GM23338 (cell line): ENCODE results near the gene ZNF740. TPM values are rescaled to one million over a fixed set of nuclear protein-coding genes. Genes with fewer than 3 reads are reported as not detected.

Experiments used
- ATAC-seq: fragments of 200-7000 bp; cut with Tn5 transposase; 3 replicates; pipeline ENCODE4 v1.9.1; 2020
- DNase-seq: peaks from one replicate; pipeline ENCODE4 v3.0.0-alpha.2; 2015; ENCODE audit warnings: low spot score
- H2AFZ ChIP-seq: fragments of 200-600 bp; sonication (generic); 2 replicates; pipeline ENCODE4 v1.8.0; 2016; ENCODE audit warnings: antibody characterized with exemption, mild to moderate bottlenecking, moderate library complexity
- H3F3A ChIP-seq: fragments of 200-600 bp; sonication (generic); replicated peaks from 2 replicates; pipeline ENCODE4 v1.8.0; 2017; ENCODE audit warnings: antibody characterized with exemption, mixed run types, low read depth
- H3K27ac ChIP-seq: fragments of 200-600 bp; sonication (generic); 2 replicates; pipeline ENCODE4 v1.6.1; 2016; ENCODE audit warnings: low read depth
- H3K27me3 ChIP-seq: fragments of 200-600 bp; sonication (generic); 2 replicates; pipeline ENCODE4 v1.8.0; 2016; ENCODE audit warnings: mild to moderate bottlenecking, mixed run types, moderate library complexity; ENCODE audit not compliant: insufficient read depth
- H3K36me3 ChIP-seq: fragments of 200-600 bp; sonication (generic); 2 replicates; pipeline ENCODE4 v1.8.0; 2016; ENCODE audit warnings: mild to moderate bottlenecking; ENCODE audit not compliant: insufficient read depth
- H3K4me1 ChIP-seq: fragments of 200-600 bp; sonication (generic); 2 replicates; pipeline ENCODE4 v1.8.0; 2016; ENCODE audit warnings: mild to moderate bottlenecking, moderate library complexity; ENCODE audit not compliant: insufficient read depth
- H3K4me2 ChIP-seq: fragments of 200-600 bp; sonication (generic); 2 replicates; pipeline ENCODE4 v1.7.1; 2017; ENCODE audit warnings: mixed run types
- H3K4me3 ChIP-seq: fragments of 200-600 bp; sonication (generic); 2 replicates; pipeline ENCODE4 v1.6.1; 2016; ENCODE audit warnings: mixed run types
- H3K79me2 ChIP-seq: fragments of 200-600 bp; sonication (generic); replicated peaks from 2 replicates; pipeline ENCODE4 v1.8.0; 2017; ENCODE audit warnings: mild to moderate bottlenecking; ENCODE audit not compliant: insufficient read depth
- H3K9me2 ChIP-seq: fragments of 200-600 bp; sonication (generic); 2 replicates; pipeline ENCODE4 v1.8.0; 2017; ENCODE audit not compliant: insufficient read depth
- H4K20me1 ChIP-seq: fragments of 200-600 bp; sonication (generic); replicated peaks from 2 replicates; pipeline ENCODE4 v1.8.0; 2017; ENCODE audit warnings: mild to moderate bottlenecking; ENCODE audit not compliant: insufficient read depth
- H3K27ac Mint-ChIP-seq: 2 replicates; pipeline ENCODE4 v1.8.0; 2020; ENCODE audit warnings: inconsistent platforms, mild to moderate bottlenecking, moderate library complexity, mixed read lengths
- H3K27me3 Mint-ChIP-seq: 3 replicates; pipeline ENCODE4 v1.8.0; 2022; ENCODE audit warnings: low read depth, mild to moderate bottlenecking, moderate library complexity, mixed read lengths, inconsistent platforms; ENCODE audit not compliant: insufficient read depth, poor library complexity
- H3K36me3 Mint-ChIP-seq: 3 replicates; pipeline ENCODE4 v1.8.0; 2021; ENCODE audit warnings: low read depth, mild to moderate bottlenecking, inconsistent platforms, moderate library complexity, mixed read lengths
- H3K4me1 Mint-ChIP-seq: 3 replicates; pipeline ENCODE4 v1.8.0; 2020; ENCODE audit warnings: mild to moderate bottlenecking, inconsistent platforms, mixed read lengths
- H3K4me3 Mint-ChIP-seq: 3 replicates; pipeline ENCODE4 v1.8.0; 2021; ENCODE audit warnings: moderate library complexity, mild to moderate bottlenecking, inconsistent platforms, mixed read lengths
- H3K9me3 Mint-ChIP-seq: 3 replicates; pipeline ENCODE4 v1.8.0; 2020; ENCODE audit warnings: moderate library complexity, mild to moderate bottlenecking, inconsistent platforms, mixed read lengths
- CREB1 ChIP-seq: fragments of 250-450 bp; sonication (Bioruptor Pico); IDR thresholded peaks from 2 replicates; pipeline ENCODE4 v1.5.0; 2020; ENCODE audit warnings: low read depth, mild to moderate bottlenecking, moderate library complexity
- EZH2 ChIP-seq: fragments of 200-600 bp; sonication (generic); IDR thresholded peaks from one replicate; pipeline ENCODE4 v1.8.0; 2017; ENCODE audit warnings: antibody characterized with exemption, mild to moderate bottlenecking, low read depth; ENCODE audit not compliant: unreplicated experiment
- EZH2phosphoT487 ChIP-seq: fragments of 200-600 bp; sonication (generic); IDR thresholded peaks from one replicate; pipeline ENCODE4 v1.8.1; 2018; ENCODE audit warnings: antibody characterized with exemption; ENCODE audit not compliant: unreplicated experiment
- POLR2AphosphoS5 ChIP-seq: IDR thresholded peaks from 2 replicates; pipeline ENCODE4 v1.6.1; 2016; ENCODE audit warnings: antibody characterized with exemption, low read depth
- STAT1 ChIP-seq: IDR thresholded peaks from one replicate; pipeline ENCODE4 v1.6.1; 2016; ENCODE audit warnings: antibody characterized with exemption; ENCODE audit not compliant: unreplicated experiment
- ZNF114 ChIP-seq: fragments of 250-450 bp; sonication (Bioruptor Pico); IDR thresholded peaks from 2 replicates; pipeline ENCODE4 v1.5.0; 2020; ENCODE audit warnings: mild to moderate bottlenecking, moderate library complexity
- ZNF331 ChIP-seq: fragments of 250-450 bp; sonication (Bioruptor Pico); IDR thresholded peaks from 2 replicates; pipeline ENCODE4 v1.5.0; 2020; ENCODE audit warnings: low read depth, mild to moderate bottlenecking, moderate library complexity
- polyA plus RNA-seq: library from polyadenylated mRNA; unstranded; fragments of >200 nt; fragmentation: Nextera tagmentation; extraction: Ambion mirVana; gene quantifications from 2 replicates; pipeline ENCODE4 v1.2.1, GENCODE V29; 2016
- total RNA-seq: library from RNA; depleted of rRNA; stranded (reverse); fragments of >200 nt; shearing (Covaris generic); gene quantifications from 2 replicates; pipeline ENCODE4 v1.2.3, GENCODE V29; 2014
- TF ChIP-seq, protein P1 (sequence below): fragments of 250-450 bp; sonication (Bioruptor Pico); IDR thresholded peaks from 2 replicates; pipeline ENCODE4 v1.5.0; 2020; ENCODE audit warnings: mild to moderate bottlenecking, moderate library complexity
- TF ChIP-seq, protein P2 (sequence below), 2 experiments: fragments of 200-600 bp in 1 of 2; sonication (generic) in 1 of 2; conservative IDR thresholded peaks; 2 replicates each; pipeline versions ENCODE4 v1.5.1 to v1.6.1; 2016 to 2017; ENCODE audit warnings: antibody characterized with exemption in 2 of 2, low read depth in 2 of 2, mild to moderate bottlenecking in 2 of 2, moderate library complexity in 1 of 2

Gene ZNF740
- total and polyA plus RNA-seq, 2 experiments from 2014 or later, result 2.6 to 13.0 TPM

DNA sequence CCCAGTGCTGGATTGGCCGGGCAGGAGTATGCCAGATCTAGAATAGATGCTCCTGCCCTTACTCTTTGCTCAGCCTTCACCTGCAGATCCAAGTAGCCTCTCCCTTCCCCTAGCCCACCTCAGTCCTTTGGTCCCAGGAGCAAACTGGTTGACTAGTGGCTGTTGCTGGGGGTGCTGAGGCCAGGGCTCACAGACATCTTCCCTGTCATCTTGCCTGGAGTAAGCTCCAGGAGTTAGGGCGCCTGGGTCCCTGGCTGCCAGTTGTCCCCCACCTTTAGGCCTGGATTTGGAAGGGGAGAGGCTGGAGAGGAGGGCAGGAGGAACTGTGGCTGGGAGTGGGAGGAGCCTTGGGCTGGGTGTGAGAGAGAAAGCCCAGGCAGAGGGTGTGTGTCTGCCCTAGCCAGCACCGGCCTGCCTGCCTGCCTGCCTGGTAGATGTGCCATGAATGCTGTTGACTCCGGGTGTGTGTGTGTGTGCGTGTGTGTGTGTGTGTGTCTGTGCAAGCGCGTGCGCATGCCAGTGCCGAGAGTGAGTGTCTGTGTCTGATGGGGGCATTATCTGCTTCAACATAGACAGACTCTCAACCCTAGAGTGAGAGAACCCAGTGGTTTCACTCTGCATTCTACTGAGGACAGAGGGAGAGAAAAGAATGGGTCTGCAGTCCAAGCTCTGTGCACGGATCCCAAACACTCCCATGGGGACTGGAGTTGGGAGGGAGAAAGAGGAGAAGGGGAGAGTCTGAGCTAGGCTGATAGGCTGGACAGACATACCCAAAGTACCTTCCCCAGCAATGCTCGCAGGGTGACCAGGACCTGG, 52.3 kb downstream of the ZNF740 start:
- Mint-ChIP-seq H3K27me3 (peaks cover 23% of the 10 kb centered on the region), H3K4me3 (peak overlapping the region; percentile 82), H3K36me3 (no peaks in the 10 kb centered on the region), H3K4me1 (peaks cover 64% of the 10 kb centered on the region), H3K9me3 (no peaks in the 10 kb centered on the region), H3K27ac (peak overlapping the region; percentile 59; the same call in 1 of the 2 replicates)
- Histone ChIP-seq H3K36me3 (no peaks in the 10 kb centered on the region), H3K27ac (peak overlapping the region; percentile 74; the same call in 1 of the 2 replicates), H3K9me2 (no peaks in the 10 kb centered on the region), H3K79me2 (peaks cover 4% of the 10 kb centered on the region; the same call in 1 of the 2 replicates), H3K27me3 (no peaks in the 10 kb centered on the region), H3K4me2 (peak overlapping the region; percentile 93), H3F3A (peaks cover 15% of the 10 kb centered on the region; the same call in 1 of the 2 replicates), H4K20me1 (no peaks in the 10 kb centered on the region), H3K4me1 (peaks cover 65% of the 10 kb centered on the region), H2AFZ (peak overlapping the region; percentile 38; the same call in 1 of the 2 replicates), H3K4me3 (peak overlapping the region; percentile 56)
- peak; percentile 63 for DNase-seq
- peak; percentile 45 for ATAC-seq
- no peak for TF ChIP-seq CREB1 (CRISPR knock-in tag)
- TF ChIP-seq, protein P1, sequence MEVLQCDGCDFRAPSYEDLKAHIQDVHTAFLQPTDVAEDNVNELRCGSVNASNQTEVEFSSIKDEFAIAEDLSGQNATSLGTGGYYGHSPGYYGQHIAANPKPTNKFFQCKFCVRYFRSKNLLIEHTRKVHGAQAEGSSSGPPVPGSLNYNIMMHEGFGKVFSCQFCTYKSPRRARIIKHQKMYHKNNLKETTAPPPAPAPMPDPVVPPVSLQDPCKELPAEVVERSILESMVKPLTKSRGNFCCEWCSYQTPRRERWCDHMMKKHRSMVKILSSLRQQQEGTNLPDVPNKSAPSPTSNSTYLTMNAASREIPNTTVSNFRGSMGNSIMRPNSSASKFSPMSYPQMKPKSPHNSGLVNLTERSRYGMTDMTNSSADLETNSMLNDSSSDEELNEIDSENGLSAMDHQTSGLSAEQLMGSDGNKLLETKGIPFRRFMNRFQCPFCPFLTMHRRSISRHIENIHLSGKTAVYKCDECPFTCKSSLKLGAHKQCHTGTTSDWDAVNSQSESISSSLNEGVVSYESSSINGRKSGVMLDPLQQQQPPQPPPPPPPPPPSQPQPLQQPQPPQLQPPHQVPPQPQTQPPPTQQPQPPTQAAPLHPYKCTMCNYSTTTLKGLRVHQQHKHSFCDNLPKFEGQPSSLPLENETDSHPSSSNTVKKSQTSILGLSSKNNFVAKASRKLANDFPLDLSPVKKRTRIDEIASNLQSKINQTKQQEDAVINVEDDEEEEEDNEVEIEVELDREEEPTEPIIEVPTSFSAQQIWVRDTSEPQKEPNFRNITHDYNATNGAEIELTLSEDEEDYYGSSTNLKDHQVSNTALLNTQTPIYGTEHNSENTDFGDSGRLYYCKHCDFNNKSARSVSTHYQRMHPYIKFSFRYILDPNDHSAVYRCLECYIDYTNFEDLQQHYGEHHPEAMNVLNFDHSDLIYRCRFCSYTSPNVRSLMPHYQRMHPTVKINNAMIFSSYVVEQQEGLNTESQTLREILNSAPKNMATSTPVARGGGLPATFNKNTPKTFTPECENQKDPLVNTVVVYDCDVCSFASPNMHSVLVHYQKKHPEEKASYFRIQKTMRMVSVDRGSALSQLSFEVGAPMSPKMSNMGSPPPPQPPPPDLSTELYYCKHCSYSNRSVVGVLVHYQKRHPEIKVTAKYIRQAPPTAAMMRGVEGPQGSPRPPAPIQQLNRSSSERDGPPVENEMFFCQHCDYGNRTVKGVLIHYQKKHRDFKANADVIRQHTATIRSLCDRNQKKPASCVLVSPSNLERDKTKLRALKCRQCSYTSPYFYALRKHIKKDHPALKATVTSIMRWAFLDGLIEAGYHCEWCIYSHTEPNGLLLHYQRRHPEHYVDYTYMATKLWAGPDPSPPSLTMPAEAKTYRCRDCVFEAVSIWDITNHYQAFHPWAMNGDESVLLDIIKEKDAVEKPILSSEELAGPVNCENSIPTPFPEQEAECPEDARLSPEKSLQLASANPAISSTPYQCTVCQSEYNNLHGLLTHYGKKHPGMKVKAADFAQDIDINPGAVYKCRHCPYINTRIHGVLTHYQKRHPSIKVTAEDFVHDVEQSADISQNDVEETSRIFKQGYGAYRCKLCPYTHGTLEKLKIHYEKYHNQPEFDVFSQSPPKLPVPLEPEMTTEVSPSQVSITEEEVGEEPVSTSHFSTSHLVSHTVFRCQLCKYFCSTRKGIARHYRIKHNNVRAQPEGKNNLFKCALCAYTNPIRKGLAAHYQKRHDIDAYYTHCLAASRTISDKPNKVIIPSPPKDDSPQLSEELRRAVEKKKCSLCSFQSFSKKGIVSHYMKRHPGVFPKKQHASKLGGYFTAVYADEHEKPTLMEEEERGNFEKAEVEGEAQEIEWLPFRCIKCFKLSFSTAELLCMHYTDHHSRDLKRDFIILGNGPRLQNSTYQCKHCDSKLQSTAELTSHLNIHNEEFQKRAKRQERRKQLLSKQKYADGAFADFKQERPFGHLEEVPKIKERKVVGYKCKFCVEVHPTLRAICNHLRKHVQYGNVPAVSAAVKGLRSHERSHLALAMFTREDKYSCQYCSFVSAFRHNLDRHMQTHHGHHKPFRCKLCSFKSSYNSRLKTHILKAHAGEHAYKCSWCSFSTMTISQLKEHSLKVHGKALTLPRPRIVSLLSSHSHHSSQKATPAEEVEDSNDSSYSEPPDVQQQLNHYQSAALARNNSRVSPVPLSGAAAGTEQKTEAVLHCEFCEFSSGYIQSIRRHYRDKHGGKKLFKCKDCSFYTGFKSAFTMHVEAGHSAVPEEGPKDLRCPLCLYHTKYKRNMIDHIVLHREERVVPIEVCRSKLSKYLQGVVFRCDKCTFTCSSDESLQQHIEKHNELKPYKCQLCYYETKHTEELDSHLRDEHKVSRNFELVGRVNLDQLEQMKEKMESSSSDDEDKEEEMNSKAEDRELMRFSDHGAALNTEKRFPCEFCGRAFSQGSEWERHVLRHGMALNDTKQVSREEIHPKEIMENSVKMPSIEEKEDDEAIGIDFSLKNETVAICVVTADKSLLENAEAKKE (CRISPR knock-in tag), result no peak

DNA sequence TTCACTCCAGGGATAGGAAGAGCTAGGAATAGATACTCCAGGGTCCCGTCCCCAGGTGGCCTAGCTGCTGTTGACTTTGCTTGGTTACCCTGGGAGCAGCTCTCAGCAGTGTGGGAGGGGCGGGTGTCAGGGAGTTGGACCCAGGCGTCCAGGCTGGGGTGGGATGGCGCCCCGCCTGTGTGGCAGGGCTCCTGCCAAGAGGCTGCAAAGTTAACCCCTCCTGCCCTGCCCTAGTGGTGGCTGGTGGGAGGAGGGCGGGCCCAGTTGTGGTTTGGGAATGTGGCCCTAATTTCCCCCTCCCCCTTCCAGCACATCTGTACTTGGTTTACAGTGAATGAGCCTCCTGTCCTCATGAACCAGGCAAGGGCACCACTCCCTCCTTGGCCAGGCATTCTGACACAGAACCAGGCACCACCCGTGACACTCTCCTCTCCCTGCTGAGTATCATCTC, 53.2 kb downstream of the ZNF740 start:
- no peak for TF ChIP-seq EZH2
- TF ChIP-seq ZNF331 (CRISPR knock-in tag), result no peak
- no peak for TF ChIP-seq CREB1 (CRISPR knock-in tag)
- no peak for TF ChIP-seq ZNF114 (CRISPR knock-in tag)
- TF ChIP-seq POLR2AphosphoS5, result peak; percentile 9; the same call in 1 of the 2 replicates
- no peak for TF ChIP-seq EZH2phosphoT487
- TF ChIP-seq, protein P2, sequence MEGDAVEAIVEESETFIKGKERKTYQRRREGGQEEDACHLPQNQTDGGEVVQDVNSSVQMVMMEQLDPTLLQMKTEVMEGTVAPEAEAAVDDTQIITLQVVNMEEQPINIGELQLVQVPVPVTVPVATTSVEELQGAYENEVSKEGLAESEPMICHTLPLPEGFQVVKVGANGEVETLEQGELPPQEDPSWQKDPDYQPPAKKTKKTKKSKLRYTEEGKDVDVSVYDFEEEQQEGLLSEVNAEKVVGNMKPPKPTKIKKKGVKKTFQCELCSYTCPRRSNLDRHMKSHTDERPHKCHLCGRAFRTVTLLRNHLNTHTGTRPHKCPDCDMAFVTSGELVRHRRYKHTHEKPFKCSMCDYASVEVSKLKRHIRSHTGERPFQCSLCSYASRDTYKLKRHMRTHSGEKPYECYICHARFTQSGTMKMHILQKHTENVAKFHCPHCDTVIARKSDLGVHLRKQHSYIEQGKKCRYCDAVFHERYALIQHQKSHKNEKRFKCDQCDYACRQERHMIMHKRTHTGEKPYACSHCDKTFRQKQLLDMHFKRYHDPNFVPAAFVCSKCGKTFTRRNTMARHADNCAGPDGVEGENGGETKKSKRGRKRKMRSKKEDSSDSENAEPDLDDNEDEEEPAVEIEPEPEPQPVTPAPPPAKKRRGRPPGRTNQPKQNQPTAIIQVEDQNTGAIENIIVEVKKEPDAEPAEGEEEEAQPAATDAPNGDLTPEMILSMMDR (conservative IDR thresholded peaks at IDR 0.05; ENCODE audit: low read depth in 2 of 2), result 0 out of 4 replicates have a peak, but pooled peaks of 1 of the 2 experiments have one; percentile 10
- TF ChIP-seq STAT1, result no peak
- H3F3A ChIP-seq, result peaks cover 15% of the 10 kb centered on the region; the same call in 1 of the 2 replicates
- H3K36me3 Mint-ChIP-seq, result no peaks in the 10 kb centered on the region
- H3K9me2 ChIP-seq, result no peaks in the 10 kb centered on the region
- peaks cover 63% of the 10 kb centered on the region for H3K4me1 ChIP-seq
- peak; percentile 13 for ATAC-seq
- H3K27ac Mint-ChIP-seq, result 0 out of 2 replicates have a peak overlapping the region, but pooled peaks have one; percentile 27
- no peaks in the 10 kb centered on the region for H3K36me3 ChIP-seq
- no peaks in the 10 kb centered on the region for H4K20me1 ChIP-seq
- H3K27ac ChIP-seq, result no peak overlapping the region
- peaks cover 4% of the 10 kb centered on the region; the same call in 1 of the 2 replicates for H3K79me2 ChIP-seq
- H3K9me3 Mint-ChIP-seq, result no peaks in the 10 kb centered on the region
- H3K4me2 ChIP-seq, result peak overlapping the region; percentile 93
- DNase-seq, result peak; percentile 60
- H3K4me3 ChIP-seq, result peak overlapping the region; percentile 56
- peak overlapping the region; percentile 94 for H2AFZ ChIP-seq
- H3K4me3 Mint-ChIP-seq, result peak overlapping the region; percentile 82
- peaks cover 22% of the 10 kb centered on the region for H3K27me3 Mint-ChIP-seq
- H3K27me3 ChIP-seq, result no peaks in the 10 kb centered on the region
- H3K4me1 Mint-ChIP-seq, result peaks cover 63% of the 10 kb centered on the region
